Endothelial cell of umbilical vein (primary cell): ENCODE results near the gene C11orf68.

ENCODE experiments used
- CTCF ChIP-seq, 2 donors: IDR thresholded peaks; 1 replicate in 1 of 2; 2 replicates in 1 of 2; pipeline ENCODE4 v1.5.1; 2011; ENCODE audit warnings: low read length in 2 of 2, mild to moderate bottlenecking in 2 of 2, moderate library complexity in 2 of 2, control low read depth in 1 of 2, inconsistent platforms in 1 of 2, low read depth in 1 of 2; ENCODE audit not compliant: insufficient read depth in 1 of 2; ENCODE audit errors: extremely low read depth in 1 of 2
- EZH2 ChIP-seq: IDR thresholded peaks from 2 replicates; pipeline ENCODE4 v1.6.1; 2012; ENCODE audit warnings: borderline replicate concordance, low read depth, mild to moderate bottlenecking, moderate library complexity, low read length, inconsistent platforms; ENCODE audit not compliant: severe bottlenecking
- POLR2A ChIP-seq: IDR thresholded peaks from 2 replicates; pipeline ENCODE4 v1.6.1; 2012; ENCODE audit warnings: low read depth, mild to moderate bottlenecking, control low read depth, low read length

- TF ChIP-seq CTCF (IDR thresholded peaks at IDR 0.05; ENCODE audit: extremely low read depth in 1 of 2, insufficient read depth in 1 of 2, low read depth in 1 of 2, low read length in 2 of 2) = no peak
- TF ChIP-seq EZH2 = no peak
- no peak for TF ChIP-seq POLR2A
These were observed 23.0 kb upstream of the C11orf68 start for GRCh38 chr11:65941720-65942310.
